Chondrocyte (in vitro differentiated cells): Measurements from ENCODE around the gene ZG16. TPM values are rescaled to one million over a fixed set of nuclear protein-coding genes. Genes with fewer than 3 reads are reported as not detected.

Experiments
- DNase-seq: peaks from one replicate; pipeline ENCODE4 v3.0.0; 2021; ENCODE audit warnings: mixed read lengths, low spot score
- H3K27ac Mint-ChIP-seq: one replicate; pipeline ENCODE4 v1.8.0; 2021; ENCODE audit warnings: mild to moderate bottlenecking, moderate library complexity, mixed read lengths; ENCODE audit not compliant: unreplicated experiment
- H3K27me3 Mint-ChIP-seq: 2 replicates; pipeline ENCODE4 v1.8.0; 2021; ENCODE audit warnings: low read depth, mixed read lengths
- H3K36me3 Mint-ChIP-seq: 2 replicates; pipeline ENCODE4 v1.8.0; 2021; ENCODE audit warnings: low read depth, mixed read lengths
- H3K4me1 Mint-ChIP-seq: 2 replicates; pipeline ENCODE4 v1.8.0; 2021; ENCODE audit warnings: low read depth, mild to moderate bottlenecking, mixed read lengths
- H3K4me3 Mint-ChIP-seq: one replicate; pipeline ENCODE4 v1.8.0; 2021; ENCODE audit warnings: mild to moderate bottlenecking, moderate library complexity, mixed read lengths; ENCODE audit not compliant: unreplicated experiment
- H3K9me3 Mint-ChIP-seq: 2 replicates; pipeline ENCODE4 v1.8.0; 2021; ENCODE audit warnings: low read depth, mixed read lengths
- total RNA-seq: library from RNA; stranded (reverse); gene quantifications from 3 replicates; pipeline ENCODE4 v1.2.1, GENCODE V29; 2021
- TF ChIP-seq, protein P1 (sequence below): fragments of 200-600 bp; sonication (generic); IDR thresholded peaks from 2 replicates; pipeline ENCODE4 v1.5.0; 2021; ENCODE audit warnings: antibody characterized with exemption, mild to moderate bottlenecking, moderate library complexity

ZG16 gene
- total RNA-seq, 1 donor from 2014 or later, result not detected

DNA sequence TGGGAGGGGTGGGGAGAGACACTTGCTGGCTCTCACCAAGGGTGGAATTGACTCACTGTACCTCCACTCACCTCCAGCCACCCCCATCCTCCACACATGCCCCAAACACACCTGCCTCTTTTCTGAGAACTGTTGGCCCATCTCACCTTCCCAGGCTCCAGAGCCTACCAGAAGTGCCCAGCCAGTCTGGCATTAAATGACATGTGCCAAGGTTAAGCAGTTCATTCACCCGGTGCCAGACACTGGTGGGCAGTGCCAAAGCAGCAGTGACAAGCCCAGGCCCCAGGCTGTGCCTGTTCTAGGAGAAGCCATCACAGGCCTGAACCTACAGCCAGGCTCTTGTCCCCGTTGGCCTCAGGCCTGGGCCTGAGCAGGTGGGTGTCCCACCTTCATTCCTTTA lies 53.4 kb downstream of the ZG16 start:
- peaks cover 9% of the 10 kb centered on the region for H3K4me1 Mint-ChIP-seq

More for the DNA sequence above, 53.4 kb downstream of the ZG16 start:
- TF ChIP-seq, protein P1, sequence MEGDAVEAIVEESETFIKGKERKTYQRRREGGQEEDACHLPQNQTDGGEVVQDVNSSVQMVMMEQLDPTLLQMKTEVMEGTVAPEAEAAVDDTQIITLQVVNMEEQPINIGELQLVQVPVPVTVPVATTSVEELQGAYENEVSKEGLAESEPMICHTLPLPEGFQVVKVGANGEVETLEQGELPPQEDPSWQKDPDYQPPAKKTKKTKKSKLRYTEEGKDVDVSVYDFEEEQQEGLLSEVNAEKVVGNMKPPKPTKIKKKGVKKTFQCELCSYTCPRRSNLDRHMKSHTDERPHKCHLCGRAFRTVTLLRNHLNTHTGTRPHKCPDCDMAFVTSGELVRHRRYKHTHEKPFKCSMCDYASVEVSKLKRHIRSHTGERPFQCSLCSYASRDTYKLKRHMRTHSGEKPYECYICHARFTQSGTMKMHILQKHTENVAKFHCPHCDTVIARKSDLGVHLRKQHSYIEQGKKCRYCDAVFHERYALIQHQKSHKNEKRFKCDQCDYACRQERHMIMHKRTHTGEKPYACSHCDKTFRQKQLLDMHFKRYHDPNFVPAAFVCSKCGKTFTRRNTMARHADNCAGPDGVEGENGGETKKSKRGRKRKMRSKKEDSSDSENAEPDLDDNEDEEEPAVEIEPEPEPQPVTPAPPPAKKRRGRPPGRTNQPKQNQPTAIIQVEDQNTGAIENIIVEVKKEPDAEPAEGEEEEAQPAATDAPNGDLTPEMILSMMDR, result no peak
- Mint-ChIP-seq H3K27ac (no peak overlapping the region), H3K36me3 (peaks cover 22% of the 10 kb centered on the region), H3K4me3 (no peak overlapping the region), H3K9me3 (no peaks in the 10 kb centered on the region), H3K27me3 (no peaks in the 10 kb centered on the region)
- DNase-seq, result no peak

Other genes starting within 250 kb of the ZG16 start
- gene SPN, start 115.0 kb upstream of the ZG16 start, total RNA-seq, result not detected in 3 replicates
- 19.5 to 21.8 TPM (median 20.7 TPM) in 3 replicates for gene QPRT, start 99.1 kb upstream of the ZG16 start, total RNA-seq
- gene C16orf54, start 32.3 kb upstream of the ZG16 start, total RNA-seq, result not detected in 3 replicates
- gene KIF22, start 12.5 kb downstream of the ZG16 start, total RNA-seq, result 13.5 to 24.3 TPM (median 14.1 TPM) in 3 replicates
- 318 to 359 TPM (median 358 TPM) in 3 replicates for gene MAZ, start 28.3 kb downstream of the ZG16 start, total RNA-seq
- gene PRRT2, start 33.9 kb downstream of the ZG16 start, total RNA-seq, result 5.2 to 9.1 TPM (median 6.1 TPM) in 3 replicates
- 22.3 to 40.2 TPM (median 23.0 TPM) in 3 replicates for gene PAGR1, start 37.9 kb downstream of the ZG16 start, total RNA-seq
- gene MVP, start 42.2 kb downstream of the ZG16 start, total RNA-seq, result 101 to 132 TPM (median 106 TPM) in 3 replicates
- 73.5 to 79.7 TPM (median 78.3 TPM) in 3 replicates for gene CDIPT, start 85.0 kb downstream of the ZG16 start, total RNA-seq
- 10.9 to 17.0 TPM (median 16.3 TPM) in 3 replicates for gene SEZ6L2, start 121.3 kb downstream of the ZG16 start, total RNA-seq
- 2.4 to 3.2 TPM (median 2.9 TPM) in 3 replicates for gene ASPHD1, start 122.2 kb downstream of the ZG16 start, total RNA-seq
- 19.3 to 21.1 TPM (median 20.3 TPM) in 3 replicates for gene KCTD13, start 148.0 kb downstream of the ZG16 start, total RNA-seq
- gene TMEM219, start 183.8 kb downstream of the ZG16 start, total RNA-seq, result 111 to 122 TPM (median 120 TPM) in 3 replicates
- gene TAOK2, start 195.6 kb downstream of the ZG16 start, total RNA-seq, result 50.0 to 56.6 TPM (median 50.1 TPM) in 3 replicates
- 8.4 to 14.0 TPM (median 9.9 TPM) in 3 replicates for gene HIRIP3, start 217.4 kb downstream of the ZG16 start, total RNA-seq
- gene INO80E, start 218.0 kb downstream of the ZG16 start, total RNA-seq, result 57.1 to 68.5 TPM (median 64.6 TPM) in 3 replicates
- gene DOC2A, start 232.8 kb downstream of the ZG16 start, total RNA-seq, result 0.15 to 0.29 TPM in 2 of 3 replicates, not detected in the other
- gene C16orf92, start 244.9 kb downstream of the ZG16 start, total RNA-seq, result not detected in 3 replicates